CD14-positive monocyte (primary cell): ENCODE measurements around the gene IGF1R. TPM values are rescaled to one million over a fixed set of nuclear protein-coding genes. Genes with fewer than 3 reads are reported as not detected.

ENCODE experiments used
- DNase-seq, 3 donors: peaks; one replicate each; pipeline ENCODE4 v3.0.0-alpha.2; 2011 to 2022
- H2AFZ ChIP-seq: 2 replicates; pipeline ENCODE4 v1.6.0; 2012; ENCODE audit warnings: mild to moderate bottlenecking, low read depth, low read length, inconsistent platforms; ENCODE audit not compliant: insufficient read depth, poor library complexity, severe bottlenecking
- H3K27ac ChIP-seq, 2 donors: 1 replicate in 1 of 2; 2 replicates in 1 of 2; pipeline ENCODE4 v1.5.1; 2012 to 2013; ENCODE audit warnings: low read length in 2 of 2, control low read depth in 1 of 2, inconsistent platforms in 1 of 2, low read depth in 1 of 2, mild to moderate bottlenecking in 1 of 2
- H3K27me3 ChIP-seq, 2 donors: one replicate each; pipeline versions ENCODE4 v1.6.0 to v1.6.1; 2011 to 2013; ENCODE audit warnings: low read length in 2 of 2; ENCODE audit not compliant: control insufficient read depth in 2 of 2, insufficient read depth in 2 of 2
- H3K36me3 ChIP-seq, 2 donors: replicated peaks in 1 of 2; 1 replicate in 1 of 2; 2 replicates in 1 of 2; pipeline versions ENCODE4 v1.5.1 to v1.6.1; 2012 to 2013; ENCODE audit warnings: low read length in 2 of 2, control low read depth in 1 of 2, inconsistent platforms in 1 of 2, mild to moderate bottlenecking in 1 of 2; ENCODE audit not compliant: insufficient read depth in 2 of 2, control insufficient read depth in 1 of 2
- H3K4me1 ChIP-seq, 2 donors: 1 replicate in 1 of 2; 2 replicates in 1 of 2; pipeline versions ENCODE4 v1.5.1 to v1.6.1; 2012 to 2013; ENCODE audit warnings: low read length in 2 of 2, control low read depth in 1 of 2, inconsistent platforms in 1 of 2, mild to moderate bottlenecking in 1 of 2, moderate library complexity in 1 of 2; ENCODE audit not compliant: insufficient read depth in 2 of 2, control insufficient read depth in 1 of 2
- H3K4me2 ChIP-seq: replicated peaks from 2 replicates; pipeline ENCODE3; 2012; ENCODE audit warnings: low read length, moderate library complexity, mild to moderate bottlenecking; ENCODE audit not compliant: poor library complexity, severe bottlenecking; ENCODE audit errors: extremely low read depth
- H3K4me3 ChIP-seq, 3 experiments: fragments of 200-600 bp in 1 of 3; sonication (generic) in 1 of 3; replicated peaks in 1 of 3; 1 replicate in 2 of 3; 2 replicates in 1 of 3; pipeline ENCODE4 v1.5.1; 2011 to 2013; ENCODE audit warnings: low read length in 3 of 3, mild to moderate bottlenecking in 3 of 3, control low read depth in 2 of 3, low read depth in 2 of 3, inconsistent platforms in 1 of 3, moderate library complexity in 1 of 3
- H3K79me2 ChIP-seq: 2 replicates; pipeline ENCODE4 v1.6.0; 2012; ENCODE audit warnings: mild to moderate bottlenecking, control low read depth, inconsistent platforms, low read length, moderate library complexity; ENCODE audit not compliant: insufficient read depth
- H3K9ac ChIP-seq: 2 replicates; pipeline ENCODE4 v1.6.0; 2017; ENCODE audit warnings: low read length, mild to moderate bottlenecking; ENCODE audit not compliant: insufficient read depth, poor library complexity, severe bottlenecking
- H3K9me3 ChIP-seq, 2 donors: replicated peaks in 1 of 2; 1 replicate in 1 of 2; 2 replicates in 1 of 2; pipeline versions ENCODE4 v1.5.1 to v1.6.1; 2012 to 2013; ENCODE audit warnings: low read length in 2 of 2, control low read depth in 1 of 2; ENCODE audit not compliant: control insufficient read depth in 1 of 2, insufficient read depth in 1 of 2
- H4K20me1 ChIP-seq: 2 replicates; pipeline ENCODE4 v1.6.0; 2012; ENCODE audit warnings: mild to moderate bottlenecking, low read length, control low read depth, moderate library complexity; ENCODE audit not compliant: insufficient read depth
- H3K27ac Mint-ChIP-seq, 7 donors: one replicate each; pipeline ENCODE4 v1.8.0; 2020; ENCODE audit warnings: mild to moderate bottlenecking in 7 of 7, mixed read lengths in 7 of 7, moderate library complexity in 6 of 7, inconsistent platforms in 2 of 7
- H3K27me3 Mint-ChIP-seq, 3 donors: one replicate each; pipeline ENCODE4 v1.8.0; 2021 to 2022; ENCODE audit warnings: low read depth in 3 of 3, mild to moderate bottlenecking in 3 of 3, mixed read lengths in 3 of 3, moderate library complexity in 3 of 3, inconsistent platforms in 1 of 3
- H3K36me3 Mint-ChIP-seq, 2 donors: one replicate each; pipeline ENCODE4 v1.8.0; 2020; ENCODE audit warnings: mixed read lengths in 2 of 2, inconsistent platforms in 1 of 2, mild to moderate bottlenecking in 1 of 2
- H3K4me1 Mint-ChIP-seq: one replicate; pipeline ENCODE4 v1.8.0; 2020; ENCODE audit warnings: mild to moderate bottlenecking, mixed read lengths
- H3K4me3 Mint-ChIP-seq, 2 donors: one replicate each; pipeline ENCODE4 v1.8.0; 2020; ENCODE audit warnings: mild to moderate bottlenecking in 2 of 2, mixed read lengths in 2 of 2, moderate library complexity in 1 of 2
- H3K9me3 Mint-ChIP-seq, 7 donors: one replicate each; pipeline ENCODE4 v1.8.0; 2020 to 2022; ENCODE audit warnings: mixed read lengths in 7 of 7, mild to moderate bottlenecking in 6 of 7, moderate library complexity in 6 of 7, inconsistent platforms in 2 of 7
- CTCF ChIP-seq: fragments of 200-600 bp; IDR thresholded peaks from one replicate; pipeline ENCODE4 v1.8.0; 2022; ENCODE audit warnings: antibody characterized with exemption, mild to moderate bottlenecking
- WGBS: methylation state at CpG from one replicate; pipeline ENCODE4 v1.1.5; 2013; ENCODE audit warnings: missing lambda C conversion rate; ENCODE audit not compliant: insufficient coverage; 5-methylcytosine and 5-hydroxymethylcytosine counted together
- intact Hi-C, 2 donors: fragments of 100-400 bp; cut with micrococcal nuclease; formaldehyde crosslinking; loops; one replicate each; pipeline versions ENCODE4 v1.15.0 to v1.15.1; 2023
- polyA plus RNA-seq, 3 donors: library from polyadenylated mRNA; depleted of rRNA in 1 of 3; unstranded in 2 of 3; stranded (reverse) in 1 of 3; fragments of 300-500 nt in 2 of 3; fragments of >200 nt in 1 of 3; fragmentation: Illumina TruSeq in 2 of 3; gene quantifications; 1 replicate in 2 of 3; 2 replicates in 1 of 3; pipeline ENCODE4 v1.2.3, GENCODE V29; 2012 to 2021

IGF1R gene
- polyA plus RNA-seq, 3 donors: 0.35 to 4.9 (median 0.67) TPM

DNA sequence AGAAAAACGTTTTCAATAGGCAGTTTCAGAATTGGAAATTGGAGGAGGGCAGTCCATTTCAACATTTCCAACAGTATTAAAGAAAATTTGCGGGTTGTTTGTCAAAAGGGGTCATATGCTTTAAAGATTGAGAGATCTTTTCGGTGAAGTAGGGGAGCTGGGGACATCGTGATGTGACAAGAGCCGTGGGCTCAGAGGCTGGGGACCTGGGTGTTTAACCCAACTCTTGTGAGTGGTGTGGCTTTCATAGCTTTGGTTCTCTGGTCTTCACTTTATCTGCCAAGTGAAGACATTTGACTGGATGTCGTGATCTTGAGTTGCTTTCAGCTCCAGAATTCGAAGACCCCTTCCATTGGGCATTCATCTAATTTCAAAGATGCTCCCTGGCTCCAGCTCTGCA lies 226.0 kb downstream of the IGF1R start:
- peaks cover 5% of the 10 kb centered on the region for H4K20me1 ChIP-seq
- Mint-ChIP-seq H3K27ac (peak overlapping the region; percentile 75 to 94 (median 91)), H3K4me1 (peaks cover 60% of the 10 kb centered on the region), H3K4me3 (peak overlapping the region; percentile 72 to 93), H3K36me3 (peaks cover 0 to 7% of the 10 kb centered on the region in 2 donors), H3K27me3 (no peaks in the 10 kb centered on the region), H3K9me3 (peaks cover 0 to 5% (median 0%) of the 10 kb centered on the region in 7 donors)
- no peaks in the 10 kb centered on the region for H3K36me3 ChIP-seq
- H3K27ac ChIP-seq: peak overlapping the region; percentile 51 to 74
- peak overlapping the region; percentile 41 for H3K9ac ChIP-seq
- intact Hi-C loops: no loop called here
- H3K9me3 ChIP-seq: no peaks in the 10 kb centered on the region
- H3K79me2 ChIP-seq: peaks cover 80% of the 10 kb centered on the region
- H3K4me1 ChIP-seq: peaks cover 46 to 52% of the 10 kb centered on the region in 2 donors
- WGBS: 22% methylated on average over 3 of the region's 7 CpGs
- no peak for DNase-seq
- peak overlapping the region; percentile 67 for H3K4me2 ChIP-seq
- no peak for TF ChIP-seq CTCF
- H3K4me3 ChIP-seq: peak overlapping the region in 2 of 3 experiments; percentile 41 to 68
- peak overlapping the region; percentile 54 for H2AFZ ChIP-seq
- H3K27me3 ChIP-seq: no peaks in the 10 kb centered on the region

GRCh38 chr15:98874773-98875172 lies 226.4 kb downstream of the IGF1R start:
- H3K9me3 ChIP-seq: no peaks in the 10 kb centered on the region
- H3K27ac Mint-ChIP-seq: peak overlapping the region; percentile 75 to 94 (median 91)
- DNase-seq: no peak
- H3K9ac ChIP-seq: peak overlapping the region; percentile 41
- H3K27me3 Mint-ChIP-seq: no peaks in the 10 kb centered on the region
- H3K36me3 ChIP-seq: no peaks in the 10 kb centered on the region
- H3K4me1 Mint-ChIP-seq: peaks cover 60% of the 10 kb centered on the region
- peaks cover 5% of the 10 kb centered on the region for H4K20me1 ChIP-seq
- H3K9me3 Mint-ChIP-seq: peaks cover 0 to 5% (median 0%) of the 10 kb centered on the region in 7 donors
- peaks cover 80% of the 10 kb centered on the region for H3K79me2 ChIP-seq
- H3K27ac ChIP-seq: peak overlapping the region; percentile 51 to 74
- peaks cover 0 to 7% of the 10 kb centered on the region in 2 donors for H3K36me3 Mint-ChIP-seq
- H3K4me3 Mint-ChIP-seq: peak overlapping the region; percentile 72 to 93
- H2AFZ ChIP-seq: no peak overlapping the region
- WGBS: 66% methylated on average over 6 of the region's 8 CpGs
- intact Hi-C loops: no loop called here
- H3K4me2 ChIP-seq: peak overlapping the region; percentile 67
- peaks cover 46 to 52% of the 10 kb centered on the region in 2 donors for H3K4me1 ChIP-seq
- no peaks in the 10 kb centered on the region for H3K27me3 ChIP-seq
- TF ChIP-seq CTCF: no peak
- peak overlapping the region in 1 of 3 experiments; percentile 68 for H3K4me3 ChIP-seq
